ENCODE measurements around the gene NEU2.
"Not testable (repeated sequence)": the region's sequence is repeated elsewhere in the genome, so short reads cannot be mapped to it uniquely, and the experiment has no call there.

NEU2 gene

GRCh38 chr2:233010569-233011267 lies 21.8 kb upstream of the NEU2 start:
- DNase-seq (ENCODE audit: low read depth in 2 of 2): no peak

- no peak for DNase-seq (ENCODE audit: low read depth in 2 of 2)
Observed at GRCh38 chr2:233011268-233011650, 21.2 kb upstream of the NEU2 start.

- no peak for DNase-seq (ENCODE audit: low read depth in 2 of 2)
Observed at GRCh38 chr2:233011702-233012131, 20.8 kb upstream of the NEU2 start.

GRCh38 chr2:233012301-233012971 lies 20.0 kb upstream of the NEU2 start:
- no peak for DNase-seq (ENCODE audit: low read depth in 2 of 2)

GRCh38 chr2:233013027-233013461 lies 19.4 kb upstream of the NEU2 start, which contains the start of gene NGEF:
NGEF (minus strand) TSS chr2:233013256; CDS start chr2:232974890, 38,366 bp downstream.
- no peak for DNase-seq (ENCODE audit: low read depth in 2 of 2)

- no peak for DNase-seq (ENCODE audit: low read depth in 2 of 2)
Observed at GRCh38 chr2:233013650-233014049, 18.8 kb upstream of the NEU2 start.

GRCh38 chr2:233015019-233015645 lies 17.3 kb upstream of the NEU2 start:
- no peak for DNase-seq (ENCODE audit: low read depth in 2 of 2)

GRCh38 chr2:233017947-233018346 lies 14.5 kb upstream of the NEU2 start:
- DNase-seq (ENCODE audit: low read depth in 2 of 2): no peak

GRCh38 chr2:233019610-233020009 lies 12.9 kb upstream of the NEU2 start:
- not testable (repeated sequence) for DNase-seq (ENCODE audit: low read depth in 2 of 2)

GRCh38 chr2:233020454-233020853 lies 12.0 kb upstream of the NEU2 start:
- no peak for DNase-seq (ENCODE audit: low read depth in 2 of 2)

- DNase-seq (ENCODE audit: low read depth in 2 of 2): no peak
Observed at GRCh38 chr2:233021771-233022170, 10.7 kb upstream of the NEU2 start.

- DNase-seq (ENCODE audit: low read depth in 2 of 2): no peak
Observed at GRCh38 chr2:233022561-233022960, 9.9 kb upstream of the NEU2 start.

GRCh38 chr2:233023007-233023760 lies 9.3 kb upstream of the NEU2 start:
- no peak for DNase-seq (ENCODE audit: low read depth in 2 of 2)

GRCh38 chr2:233023761-233024410 lies 8.6 kb upstream of the NEU2 start:
- DNase-seq (ENCODE audit: low read depth in 2 of 2): no peak

- no peak for DNase-seq (ENCODE audit: low read depth in 2 of 2)
Observed at GRCh38 chr2:233025706-233026105, 6.8 kb upstream of the NEU2 start.

GRCh38 chr2:233026198-233026813 lies 6.2 kb upstream of the NEU2 start:
- DNase-seq (ENCODE audit: low read depth in 2 of 2): no peak

- no peak for DNase-seq (ENCODE audit: low read depth in 2 of 2)
Observed at GRCh38 chr2:233029321-233029720, 3.2 kb upstream of the NEU2 start.

GRCh38 chr2:233031556-233032500 lies 644 bp upstream of the NEU2 start:
- no peak for DNase-seq (ENCODE audit: low read depth in 2 of 2)

- peak in 1 of 2 experiments; percentile 5 for DNase-seq (ENCODE audit: low read depth in 2 of 2)
Observed at GRCh38 chr2:233033672-233034071, 1.2 kb downstream of the NEU2 start.
